HL-60 (cell line): ENCODE measurements around the gene ODR4.

ENCODE experiments used
- TF ChIP-seq, protein P1 (sequence below): IDR thresholded peaks from 2 replicates; pipeline ENCODE4 v1.6.1; 2012; ENCODE audit warnings: low read depth; ENCODE audit not compliant: insufficient replicate concordance
- TF ChIP-seq, protein P2 (sequence below): IDR thresholded peaks from one replicate; pipeline ENCODE4 v1.5.1; 2011; ENCODE audit warnings: low read length, control low read depth, inconsistent platforms; ENCODE audit not compliant: insufficient read depth

DNA sequence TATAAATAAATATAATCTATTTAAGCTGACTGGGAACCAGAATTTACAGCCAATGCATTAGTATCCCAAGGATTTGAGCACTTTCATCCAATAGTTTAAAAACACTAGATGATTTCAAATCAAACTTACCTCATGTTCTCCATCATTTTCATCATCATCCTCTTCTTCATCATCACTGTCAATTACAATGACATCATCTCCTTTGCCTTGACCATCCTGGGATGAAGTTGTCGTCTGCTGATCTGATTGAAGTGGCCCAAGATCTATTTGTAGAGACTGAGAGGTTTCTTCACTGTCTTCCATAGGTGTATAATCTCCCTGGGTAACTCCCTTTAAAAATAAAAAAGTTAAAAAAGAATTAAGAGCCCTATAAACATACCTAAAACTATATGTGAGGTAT is 48.3 kb upstream of the ODR4 start:
- TF ChIP-seq, protein P1, sequence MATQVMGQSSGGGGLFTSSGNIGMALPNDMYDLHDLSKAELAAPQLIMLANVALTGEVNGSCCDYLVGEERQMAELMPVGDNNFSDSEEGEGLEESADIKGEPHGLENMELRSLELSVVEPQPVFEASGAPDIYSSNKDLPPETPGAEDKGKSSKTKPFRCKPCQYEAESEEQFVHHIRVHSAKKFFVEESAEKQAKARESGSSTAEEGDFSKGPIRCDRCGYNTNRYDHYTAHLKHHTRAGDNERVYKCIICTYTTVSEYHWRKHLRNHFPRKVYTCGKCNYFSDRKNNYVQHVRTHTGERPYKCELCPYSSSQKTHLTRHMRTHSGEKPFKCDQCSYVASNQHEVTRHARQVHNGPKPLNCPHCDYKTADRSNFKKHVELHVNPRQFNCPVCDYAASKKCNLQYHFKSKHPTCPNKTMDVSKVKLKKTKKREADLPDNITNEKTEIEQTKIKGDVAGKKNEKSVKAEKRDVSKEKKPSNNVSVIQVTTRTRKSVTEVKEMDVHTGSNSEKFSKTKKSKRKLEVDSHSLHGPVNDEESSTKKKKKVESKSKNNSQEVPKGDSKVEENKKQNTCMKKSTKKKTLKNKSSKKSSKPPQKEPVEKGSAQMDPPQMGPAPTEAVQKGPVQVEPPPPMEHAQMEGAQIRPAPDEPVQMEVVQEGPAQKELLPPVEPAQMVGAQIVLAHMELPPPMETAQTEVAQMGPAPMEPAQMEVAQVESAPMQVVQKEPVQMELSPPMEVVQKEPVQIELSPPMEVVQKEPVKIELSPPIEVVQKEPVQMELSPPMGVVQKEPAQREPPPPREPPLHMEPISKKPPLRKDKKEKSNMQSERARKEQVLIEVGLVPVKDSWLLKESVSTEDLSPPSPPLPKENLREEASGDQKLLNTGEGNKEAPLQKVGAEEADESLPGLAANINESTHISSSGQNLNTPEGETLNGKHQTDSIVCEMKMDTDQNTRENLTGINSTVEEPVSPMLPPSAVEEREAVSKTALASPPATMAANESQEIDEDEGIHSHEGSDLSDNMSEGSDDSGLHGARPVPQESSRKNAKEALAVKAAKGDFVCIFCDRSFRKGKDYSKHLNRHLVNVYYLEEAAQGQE = no peak
- TF ChIP-seq, protein P2, sequence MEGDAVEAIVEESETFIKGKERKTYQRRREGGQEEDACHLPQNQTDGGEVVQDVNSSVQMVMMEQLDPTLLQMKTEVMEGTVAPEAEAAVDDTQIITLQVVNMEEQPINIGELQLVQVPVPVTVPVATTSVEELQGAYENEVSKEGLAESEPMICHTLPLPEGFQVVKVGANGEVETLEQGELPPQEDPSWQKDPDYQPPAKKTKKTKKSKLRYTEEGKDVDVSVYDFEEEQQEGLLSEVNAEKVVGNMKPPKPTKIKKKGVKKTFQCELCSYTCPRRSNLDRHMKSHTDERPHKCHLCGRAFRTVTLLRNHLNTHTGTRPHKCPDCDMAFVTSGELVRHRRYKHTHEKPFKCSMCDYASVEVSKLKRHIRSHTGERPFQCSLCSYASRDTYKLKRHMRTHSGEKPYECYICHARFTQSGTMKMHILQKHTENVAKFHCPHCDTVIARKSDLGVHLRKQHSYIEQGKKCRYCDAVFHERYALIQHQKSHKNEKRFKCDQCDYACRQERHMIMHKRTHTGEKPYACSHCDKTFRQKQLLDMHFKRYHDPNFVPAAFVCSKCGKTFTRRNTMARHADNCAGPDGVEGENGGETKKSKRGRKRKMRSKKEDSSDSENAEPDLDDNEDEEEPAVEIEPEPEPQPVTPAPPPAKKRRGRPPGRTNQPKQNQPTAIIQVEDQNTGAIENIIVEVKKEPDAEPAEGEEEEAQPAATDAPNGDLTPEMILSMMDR = no peak
